Liver (tissue), 9 donors: ENCODE measurements around the gene MCCD1. TPM values are rescaled to one million over a fixed set of nuclear protein-coding genes. Genes with fewer than 3 reads are reported as not detected.

ENCODE experiments used
- DNase-seq: peaks from one replicate; pipeline ENCODE4 v3.0.0-alpha.2; 2017; ENCODE audit warnings: low spot score
- H3K27ac ChIP-seq, 2 donors: one replicate each; pipeline ENCODE4 v1.7.0; 2013; ENCODE audit warnings: inconsistent platforms in 2 of 2, low read length in 2 of 2, control low read depth in 1 of 2, low read depth in 1 of 2, mild to moderate bottlenecking in 1 of 2
- H3K27me3 ChIP-seq, 4 donors: one replicate each; pipeline versions ENCODE4 v1.6.1 to v1.7.0; 2013; ENCODE audit warnings: low read length in 3 of 4, inconsistent platforms in 1 of 4, mild to moderate bottlenecking in 1 of 4, moderate library complexity in 1 of 4; ENCODE audit not compliant: control insufficient read depth in 4 of 4, insufficient read depth in 4 of 4
- H3K36me3 ChIP-seq, 4 donors: one replicate each; pipeline versions ENCODE4 v1.6.1 to v1.7.0; 2013; ENCODE audit warnings: low read length in 3 of 4, mild to moderate bottlenecking in 3 of 4, low read depth in 1 of 4, moderate library complexity in 1 of 4; ENCODE audit not compliant: control insufficient read depth in 4 of 4, insufficient read depth in 3 of 4
- H3K4me1 ChIP-seq, 4 donors: one replicate each; pipeline versions ENCODE4 v1.6.1 to v1.7.0; 2013; ENCODE audit warnings: low read length in 3 of 4, mild to moderate bottlenecking in 3 of 4, moderate library complexity in 1 of 4; ENCODE audit not compliant: control insufficient read depth in 4 of 4, insufficient read depth in 4 of 4
- H3K4me3 ChIP-seq, 3 donors: one replicate each; pipeline versions ENCODE4 v1.6.1 to v1.7.0; 2013; ENCODE audit warnings: low read length in 3 of 3, control low read depth in 1 of 3, low read depth in 1 of 3, mild to moderate bottlenecking in 1 of 3
- H3K9ac ChIP-seq, 2 donors: one replicate each; pipeline ENCODE4 v1.7.0; 2013; ENCODE audit warnings: low read length in 2 of 2, mild to moderate bottlenecking in 2 of 2, moderate library complexity in 2 of 2, control low read depth in 1 of 2, low read depth in 1 of 2
- H3K9me3 ChIP-seq, 4 donors: one replicate each; pipeline versions ENCODE4 v1.6.1 to v1.7.0; 2013; ENCODE audit warnings: low read length in 3 of 4; ENCODE audit not compliant: control insufficient read depth in 4 of 4
- ATF3 ChIP-seq: IDR thresholded peaks from 2 replicates; pipeline ENCODE4 v1.6.1; 2016; ENCODE audit warnings: antibody characterized with exemption
- CTCF ChIP-seq: fragments of 150-350 bp; IDR thresholded peaks from 2 replicates; pipeline ENCODE4 v1.5.1; 2017; ENCODE audit warnings: improper control_type of control experiment, low read depth, low read length; ENCODE audit not compliant: missing input control
- FOXA1 ChIP-seq: IDR thresholded peaks from 2 replicates; pipeline ENCODE4 v1.6.1; 2016; ENCODE audit warnings: antibody characterized with exemption
- GABPA ChIP-seq, 2 donors: IDR thresholded peaks in 1 of 2; conservative IDR thresholded peaks in 1 of 2; 2 replicates each; pipeline ENCODE4 v1.6.1; 2016; ENCODE audit warnings: antibody characterized with exemption in 2 of 2, mild to moderate bottlenecking in 1 of 2, moderate library complexity in 1 of 2
- HNF4A ChIP-seq, 2 donors: conservative IDR thresholded peaks; 2 replicates each; pipeline ENCODE4 v1.6.1; 2016; ENCODE audit warnings: antibody characterized with exemption in 2 of 2, mild to moderate bottlenecking in 2 of 2
- JUND ChIP-seq, 2 donors: IDR thresholded peaks; 2 replicates each; pipeline ENCODE4 v1.6.1; 2016; ENCODE audit warnings: antibody characterized with exemption in 2 of 2
- REST ChIP-seq: IDR thresholded peaks from 2 replicates; pipeline ENCODE4 v1.6.1; 2016; ENCODE audit warnings: antibody characterized with exemption, mild to moderate bottlenecking
- TAF1 ChIP-seq: conservative IDR thresholded peaks from 2 replicates; pipeline ENCODE4 v1.6.1; 2016; ENCODE audit warnings: antibody characterized with exemption, mild to moderate bottlenecking
- WGBS: extraction: QIAGEN DNeasy Blood & Tissue Kit; methylation state at CpG from one replicate; pipeline ENCODE4 v1.1.7; 2013; 5-methylcytosine and 5-hydroxymethylcytosine counted together
- polyA plus RNA-seq, 2 donors: library from polyadenylated mRNA; stranded (reverse) in 1 of 2; unstranded in 1 of 2; fragments of 200-250 nt in 1 of 2; fragments of >200 nt in 1 of 2; fragmentation: Nextera tagmentation in 1 of 2; extraction: Ambion mirVana in 1 of 2; gene quantifications; one replicate each; pipeline versions ENCODE4 v1.2.1 to v1.2.3, GENCODE V29; 2013 to 2015
- total RNA-seq, 2 donors: library from RNA; depleted of rRNA; stranded (reverse); fragments of >200 nt; gene quantifications; one replicate each; pipeline ENCODE4 v1.2.3, GENCODE V29; 2014
- donor health status: healthy.
- donor health status: healthy.
- donor health status: healthy.
- donor health status: healthy.
- donor health status: healthy.

The MCCD1 gene, protein sequence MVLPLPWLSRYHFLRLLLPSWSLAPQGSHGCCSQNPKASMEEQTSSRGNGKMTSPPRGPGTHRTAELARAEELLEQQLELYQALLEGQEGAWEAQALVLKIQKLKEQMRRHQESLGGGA
- under 1 TPM in 1 of 2 donors, not detected in 1; 0.56 TPM for total RNA-seq
- polyA plus RNA-seq, result not detected

DNA sequence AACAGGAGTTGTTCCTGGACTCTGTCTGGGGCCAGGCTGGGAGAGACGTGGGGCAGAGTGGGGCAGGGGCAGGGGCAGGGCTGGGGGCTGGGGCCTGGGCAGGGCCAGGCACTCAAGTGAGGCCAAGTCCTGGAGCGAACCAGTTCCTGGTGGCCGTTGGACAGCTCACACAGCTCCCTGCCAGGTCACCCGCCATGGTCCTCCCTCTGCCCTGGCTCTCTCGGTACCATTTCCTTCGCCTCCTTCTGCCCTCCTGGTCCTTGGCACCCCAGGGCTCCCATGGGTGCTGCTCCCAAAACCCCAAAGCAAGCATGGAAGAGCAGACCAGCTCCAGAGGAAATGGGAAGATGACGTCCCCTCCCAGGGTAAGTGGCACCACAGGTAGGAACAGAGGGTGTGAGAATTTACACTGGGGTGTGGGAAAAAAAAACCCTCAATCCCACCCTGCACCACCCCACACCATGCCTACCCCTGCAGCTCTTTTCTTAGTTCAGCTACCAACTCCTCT, at the start of gene MCCD1:
Gene MCCD1, plus strand, starts transcription at position 142 of the 508 bp plus-strand sequence. Its CDS starts 53 bp downstream, at position 195.
- WGBS, result 67% methylated on average over 7 of the region's 7 CpGs
- TF ChIP-seq GABPA (IDR thresholded peaks at IDR 0.05 in 1 of 2, conservative IDR thresholded peaks at IDR 0.05 in 1 of 2), result no peak
- no peak for TF ChIP-seq HNF4A (conservative IDR thresholded peaks at IDR 0.05)
- TF ChIP-seq TAF1, result no peak
- no peak for TF ChIP-seq ATF3
- TF ChIP-seq JUND (IDR thresholded peaks at IDR 0.05), result no peak
- H3K9ac ChIP-seq, result no peak within 1 kb of the TSS
- peaks cover 0 to 4% (median 2%) of the 10 kb centered on the region in 4 donors for H3K4me1 ChIP-seq
- H3K9me3 ChIP-seq, result no peaks in the 10 kb centered on the region
- H3K27ac ChIP-seq, result no peak within 1 kb of the TSS
- H3K27me3 ChIP-seq, result no peaks in the 10 kb centered on the region
- no peak for DNase-seq
- H3K36me3 ChIP-seq, result peaks cover 8 to 39% (median 32%) of the 10 kb centered on the region in 4 donors
- H3K4me3 ChIP-seq, result no peak within 1 kb of the TSS

GRCh38 chr6:31479151-31479932, 49.4 kb upstream of the MCCD1 start:
- WGBS, result 90% methylated on average over 5 of the region's 5 CpGs
- DNase-seq, result no peak
- TF ChIP-seq CTCF (no peak), FOXA1 (no peak), HNF4A (conservative IDR thresholded peaks at IDR 0.05) (no peak), REST (no peak)

More at GRCh38 chr6:31479151-31479932, 49.4 kb upstream of the MCCD1 start:
- H3K27ac ChIP-seq, result no peak overlapping the region
- H3K9me3 ChIP-seq, result no peaks in the 10 kb centered on the region
- H3K9ac ChIP-seq, result no peak overlapping the region
- no peaks in the 10 kb centered on the region for H3K36me3 ChIP-seq
- no peak overlapping the region for H3K4me3 ChIP-seq
- H3K27me3 ChIP-seq, result no peaks in the 10 kb centered on the region
- no peaks in the 10 kb centered on the region for H3K4me1 ChIP-seq
